PC-3 (cell line): ENCODE data around the gene UBA3. TPM values are rescaled to one million over a fixed set of nuclear protein-coding genes. Genes with fewer than 3 reads are reported as not detected.

ENCODE experiments used
- ATAC-seq: fragments of 200-7000 bp; cut with Tn5 transposase; 2 replicates; pipeline ENCODE4 v1.9.1; 2020; ENCODE audit warnings: mild to moderate bottlenecking, moderate library complexity
- BruUV-seq: library from RNA; stranded (reverse); fragments of 400-500 nt; replicated peaks from 2 replicates; lab custom pipeline; 2021; lab: Mats Ljungman, UMichigan
- CTCF ChIA-PET: fragments of 300-600 bp; sonication (Branson Sonifier 250); formaldehyde crosslinking; loops from one replicate; lab custom pipeline; 2022; ENCODE audit warnings: antibody characterized with exemption; lab: Charles Lee
- POLR2A ChIA-PET: fragments of 300-600 bp; sonication (Branson Sonifier 250); formaldehyde crosslinking; loops from one replicate; lab custom pipeline; 2022; ENCODE audit warnings: antibody characterized with exemption; ENCODE audit not compliant: unreplicated experiment; lab: Charles Lee
- DNase-seq: peaks from one replicate; pipeline ENCODE4 v3.0.0-alpha.2; 2015
- H2AFZ ChIP-seq: fragments of 300-600 bp; sonication (generic); 2 replicates; pipeline ENCODE4 v1.6.0; 2016; ENCODE audit warnings: antibody characterized with exemption, low read length
- H3F3A ChIP-seq: fragments of 300-600 bp; sonication (generic); one replicate; pipeline ENCODE4 v1.6.0; 2017; ENCODE audit warnings: antibody characterized with exemption, low read length, control low read depth, mild to moderate bottlenecking; ENCODE audit not compliant: unreplicated experiment
- H3K27ac ChIP-seq: fragments of 300-600 bp; sonication (generic); 2 replicates; pipeline ENCODE4 v1.5.1; 2016; ENCODE audit warnings: mild to moderate bottlenecking, low read length
- H3K27me3 ChIP-seq: fragments of 300-600 bp; sonication (generic); 2 replicates; pipeline ENCODE4 v1.6.1; 2016; ENCODE audit warnings: low read length, mixed read lengths
- H3K36me3 ChIP-seq: fragments of 300-600 bp; sonication (generic); 2 replicates; pipeline ENCODE4 v1.6.1; 2016; ENCODE audit warnings: low read depth, mixed run types, low read length, mixed read lengths
- H3K4me1 ChIP-seq: fragments of 300-600 bp; sonication (generic); 2 replicates; pipeline ENCODE4 v1.5.1; 2016; ENCODE audit warnings: low read length; ENCODE audit not compliant: insufficient read depth
- H3K4me2 ChIP-seq: fragments of 300-600 bp; sonication (generic); 2 replicates; pipeline ENCODE4 v1.6.0; 2016; ENCODE audit warnings: low read length
- H3K4me3 ChIP-seq: fragments of 300-600 bp; sonication (generic); 2 replicates; pipeline ENCODE4 v1.5.1; 2016; ENCODE audit warnings: mild to moderate bottlenecking, low read length, mixed read lengths
- H3K79me2 ChIP-seq: fragments of 300-600 bp; sonication (generic); 2 replicates; pipeline ENCODE4 v1.6.1; 2017; ENCODE audit warnings: low read length, mixed read lengths
- H3K9ac ChIP-seq: fragments of 300-600 bp; sonication (generic); 2 replicates; pipeline ENCODE4 v1.6.0; 2016; ENCODE audit warnings: mild to moderate bottlenecking, low read length
- H3K9me2 ChIP-seq: fragments of 300-600 bp; sonication (generic); replicated peaks from 2 replicates; pipeline ENCODE4 v1.6.1; 2016; ENCODE audit warnings: mixed run types, low read length, mixed read lengths
- H3K9me3 ChIP-seq: fragments of 300-600 bp; sonication (generic); 2 replicates; pipeline ENCODE4 v1.6.1; 2016; ENCODE audit warnings: low read length, mixed read lengths
- H4K20me1 ChIP-seq: fragments of 300-600 bp; sonication (generic); 2 replicates; pipeline ENCODE4 v1.6.1; 2016; ENCODE audit warnings: low read length, mixed read lengths
- CTCF ChIP-seq: fragments of 300-600 bp; sonication (generic); conservative IDR thresholded peaks from 2 replicates; pipeline ENCODE4 v1.5.1; 2017; ENCODE audit warnings: antibody characterized with exemption, low read depth, mild to moderate bottlenecking, low read length
- EZH2 ChIP-seq: fragments of 300-600 bp; sonication (generic); IDR thresholded peaks from one replicate; pipeline ENCODE4 v1.6.1; 2017; ENCODE audit warnings: antibody characterized with exemption, mild to moderate bottlenecking, low read length; ENCODE audit not compliant: unreplicated experiment
- EZH2phosphoT487 ChIP-seq: fragments of 300-600 bp; sonication (generic); IDR thresholded peaks from 2 replicates; pipeline ENCODE4 v1.6.1; 2018; ENCODE audit warnings: mild to moderate bottlenecking, antibody characterized with exemption, low read length, borderline replicate concordance
- intact Hi-C: fragments of 100-400 bp; cut with micrococcal nuclease; formaldehyde crosslinking; loops from 2 replicates; pipeline ENCODE4 v1.9.0; 2023
- total RNA-seq: library from RNA; depleted of rRNA; stranded (reverse); fragments of >200 nt; gene quantifications from 2 replicates; pipeline ENCODE4 v1.2.3, GENCODE V29; 2014

The UBA3 gene
- total RNA-seq, 1 experiment from 2014 or later: 27.5 TPM

- Histone ChIP-seq H3K27me3 (no peaks in the 10 kb centered on the region), H3K9me2 (no peaks in the 10 kb centered on the region), H2AFZ (peak within 1 kb of the TSS; percentile 75), H3K79me2 (peaks cover 34% of the 10 kb centered on the region), H3K4me3 (peak within 1 kb of the TSS; percentile 89), H4K20me1 (no peaks in the 10 kb centered on the region), H3K36me3 (no peaks in the 10 kb centered on the region), H3K9ac (peak within 1 kb of the TSS; percentile 92), H3K27ac (peak within 1 kb of the TSS; percentile 62), H3K9me3 (no peaks in the 10 kb centered on the region), H3K4me2 (peak within 1 kb of the TSS; percentile 91), H3F3A (no peaks in the 10 kb centered on the region), H3K4me1 (0 out of 2 replicates have a peak, but pooled peaks cover 5% of the 10 kb centered on the region)
- intact Hi-C loops: loop anchor here (5.0 kb wide), 1 partner anchor 35 kb away; no protein-coding TSS in a partner anchor
- DNase-seq (peak; percentile 93), ATAC-seq (peak; percentile 86)
- TF ChIP-seq EZH2phosphoT487: no peak
- no peak for TF ChIP-seq EZH2
- TF ChIP-seq CTCF: no peak
- ChIA-PET POLR2A (interaction anchor here (0.7 to 0.8 kb wide), 2 partner anchors 33 to 122 kb away, joined by 4 to 6 read pairs; partner anchors contain the start of gene ARL6IP5), CTCF (no interaction called here)
- TSS peak; percentile 53 for BruUV-seq
Observed at GRCh38 chr3:69051756-69052471, 28.3 kb downstream of the UBA3 start, which contains the start of gene TMF1. TMF1 (minus strand) TSS chr3:69052333; CDS start chr3:69052086, 247 bp downstream.

- no peak overlapping the region for H3K4me3 ChIP-seq
- CTCF ChIA-PET: no interaction called here
- no peaks in the 10 kb centered on the region for H3F3A ChIP-seq
- no peak overlapping the region for H2AFZ ChIP-seq
- DNase-seq: no peak
- POLR2A ChIA-PET: no interaction called here
- no peaks in the 10 kb centered on the region for H3K27me3 ChIP-seq
- H3K9me2 ChIP-seq: no peaks in the 10 kb centered on the region
- no peak for ATAC-seq
- intact Hi-C loops: no loop called here
- no peaks in the 10 kb centered on the region for H3K9me3 ChIP-seq
- no peak overlapping the region for H3K27ac ChIP-seq
- H3K79me2 ChIP-seq: peaks cover 34% of the 10 kb centered on the region
- H3K4me1 ChIP-seq: 0 out of 2 replicates have a peak, but pooled peaks cover 5% of the 10 kb centered on the region
- no peak for TF ChIP-seq EZH2phosphoT487
- H3K9ac ChIP-seq: no peak overlapping the region
- H3K36me3 ChIP-seq: no peaks in the 10 kb centered on the region
- H4K20me1 ChIP-seq: no peaks in the 10 kb centered on the region
- no TSS peak for BruUV-seq
- H3K4me2 ChIP-seq: no peak overlapping the region
Observed at GRCh38 chr3:69048990-69049389, 31.2 kb downstream of the UBA3 start.

- intact Hi-C loops: no loop called here
- Histone ChIP-seq H3K9me2 (no peaks in the 10 kb centered on the region), H3K79me2 (peaks cover 10% of the 10 kb centered on the region), H3K9ac (no peak overlapping the region), H3K4me2 (no peak overlapping the region), H3K27me3 (no peaks in the 10 kb centered on the region), H3F3A (no peaks in the 10 kb centered on the region), H4K20me1 (no peaks in the 10 kb centered on the region), H3K36me3 (no peaks in the 10 kb centered on the region; the same call in 1 of the 2 replicates), H3K4me3 (no peak overlapping the region), H2AFZ (no peak overlapping the region), H3K4me1 (no peaks in the 10 kb centered on the region), H3K9me3 (no peaks in the 10 kb centered on the region), H3K27ac (no peak overlapping the region)
- DNase-seq (no peak), ATAC-seq (no peak)
- TF ChIP-seq EZH2 (no peak), CTCF (no peak), EZH2phosphoT487 (no peak)
- CTCF ChIA-PET: no interaction called here
- BruUV-seq: no TSS peak
- POLR2A ChIA-PET: no interaction called here
Observed at GRCh38 chr3:69044608-69045007, 35.6 kb downstream of the UBA3 start.
